Neural progenitor cell (in vitro differentiated cells): ENCODE results near the gene SRRM4.

Experiments
- EZH2 ChIP-seq: fragments of 200-600 bp; sonication (generic); IDR thresholded peaks from 2 replicates; pipeline ENCODE4 v1.6.1; 2017; ENCODE audit warnings: antibody characterized with exemption, mild to moderate bottlenecking, moderate library complexity
- EZH2phosphoT487 ChIP-seq: fragments of 200-600 bp; sonication (generic); IDR thresholded peaks from 2 replicates; pipeline ENCODE4 v1.6.1; 2017; ENCODE audit warnings: antibody characterized with exemption
- TF ChIP-seq, protein P1 (sequence below): fragments of 200-600 bp; sonication (generic); IDR thresholded peaks from 2 replicates; pipeline ENCODE4 v1.5.1; 2017; ENCODE audit warnings: antibody characterized with exemption, mild to moderate bottlenecking

DNA sequence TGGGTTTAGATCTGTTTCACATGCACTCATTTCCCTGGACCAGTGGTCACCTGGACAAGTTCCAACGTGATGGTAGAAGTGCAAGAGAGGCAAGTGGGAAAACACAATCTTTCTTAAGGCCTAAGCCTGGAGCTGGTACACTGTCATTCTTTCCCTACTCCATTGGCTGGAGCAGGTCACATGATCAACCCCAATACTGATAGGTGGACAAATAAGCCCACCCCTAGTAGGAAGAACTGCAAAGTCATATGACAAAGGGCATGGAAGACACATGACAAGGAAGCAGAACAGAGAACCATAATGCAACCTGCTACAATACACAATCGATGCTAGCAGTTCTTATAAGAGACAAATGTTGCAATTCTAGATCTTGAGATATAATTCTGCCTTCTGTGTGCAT, 66.3 kb downstream of the SRRM4 start:
- TF ChIP-seq, protein P1, sequence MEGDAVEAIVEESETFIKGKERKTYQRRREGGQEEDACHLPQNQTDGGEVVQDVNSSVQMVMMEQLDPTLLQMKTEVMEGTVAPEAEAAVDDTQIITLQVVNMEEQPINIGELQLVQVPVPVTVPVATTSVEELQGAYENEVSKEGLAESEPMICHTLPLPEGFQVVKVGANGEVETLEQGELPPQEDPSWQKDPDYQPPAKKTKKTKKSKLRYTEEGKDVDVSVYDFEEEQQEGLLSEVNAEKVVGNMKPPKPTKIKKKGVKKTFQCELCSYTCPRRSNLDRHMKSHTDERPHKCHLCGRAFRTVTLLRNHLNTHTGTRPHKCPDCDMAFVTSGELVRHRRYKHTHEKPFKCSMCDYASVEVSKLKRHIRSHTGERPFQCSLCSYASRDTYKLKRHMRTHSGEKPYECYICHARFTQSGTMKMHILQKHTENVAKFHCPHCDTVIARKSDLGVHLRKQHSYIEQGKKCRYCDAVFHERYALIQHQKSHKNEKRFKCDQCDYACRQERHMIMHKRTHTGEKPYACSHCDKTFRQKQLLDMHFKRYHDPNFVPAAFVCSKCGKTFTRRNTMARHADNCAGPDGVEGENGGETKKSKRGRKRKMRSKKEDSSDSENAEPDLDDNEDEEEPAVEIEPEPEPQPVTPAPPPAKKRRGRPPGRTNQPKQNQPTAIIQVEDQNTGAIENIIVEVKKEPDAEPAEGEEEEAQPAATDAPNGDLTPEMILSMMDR, result no peak
- TF ChIP-seq EZH2phosphoT487 (no peak), EZH2 (no peak)
